NOMO-1 (cell line): ENCODE data around the gene ZDHHC13.
"Not testable (repeated sequence)": the region's sequence is repeated elsewhere in the genome, so short reads cannot be mapped to it uniquely, and the experiment has no call there.

Experiments
- DNase-seq, 2 experiments: peaks; one replicate each; lab custom pipeline; 2025; ENCODE audit not compliant: unreplicated experiment in 2 of 2; lab: John Stamatoyannopoulos, UW

ZDHHC13 gene

DNA sequence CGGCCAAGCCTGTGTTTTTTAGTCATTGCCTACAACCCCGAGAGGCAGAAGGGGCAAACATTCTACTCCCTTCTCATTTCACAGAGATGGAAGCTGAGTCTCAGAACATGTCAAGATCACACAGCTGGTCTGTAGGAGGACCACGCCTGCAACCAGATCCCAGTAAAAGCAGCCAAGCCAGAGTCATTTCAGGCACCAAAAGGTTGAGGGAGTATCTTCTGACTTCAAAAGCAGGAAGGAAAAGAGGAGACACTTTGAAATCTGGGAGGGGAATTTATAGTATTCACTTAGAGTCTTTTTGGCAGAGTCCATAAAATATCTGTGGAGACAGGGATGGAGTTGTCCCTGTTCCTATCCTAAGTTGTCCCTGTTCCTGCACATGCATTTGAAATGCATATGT, 17.9 kb upstream of the ZDHHC13 start:
- no peak for DNase-seq

DNA sequence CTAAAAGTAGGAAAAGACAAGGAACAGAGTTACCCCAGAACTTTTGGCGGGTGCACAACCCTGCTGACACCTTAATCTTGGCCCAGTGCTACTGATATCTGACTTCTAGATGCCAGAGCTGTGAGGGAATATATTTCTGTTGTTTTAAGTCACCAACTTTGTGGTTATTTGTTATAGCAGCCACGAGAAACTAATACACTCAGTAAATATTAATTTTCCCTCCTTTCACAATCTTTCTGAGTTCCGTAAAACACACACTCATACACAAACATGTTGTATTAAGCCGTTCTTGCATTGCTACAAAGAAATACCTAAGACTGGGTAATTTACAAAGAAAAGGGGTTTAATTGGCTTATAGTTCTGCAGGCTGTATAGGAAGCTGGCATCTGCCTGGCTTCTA, 16.1 kb upstream of the ZDHHC13 start:
- DNase-seq, result no peak

DNA sequence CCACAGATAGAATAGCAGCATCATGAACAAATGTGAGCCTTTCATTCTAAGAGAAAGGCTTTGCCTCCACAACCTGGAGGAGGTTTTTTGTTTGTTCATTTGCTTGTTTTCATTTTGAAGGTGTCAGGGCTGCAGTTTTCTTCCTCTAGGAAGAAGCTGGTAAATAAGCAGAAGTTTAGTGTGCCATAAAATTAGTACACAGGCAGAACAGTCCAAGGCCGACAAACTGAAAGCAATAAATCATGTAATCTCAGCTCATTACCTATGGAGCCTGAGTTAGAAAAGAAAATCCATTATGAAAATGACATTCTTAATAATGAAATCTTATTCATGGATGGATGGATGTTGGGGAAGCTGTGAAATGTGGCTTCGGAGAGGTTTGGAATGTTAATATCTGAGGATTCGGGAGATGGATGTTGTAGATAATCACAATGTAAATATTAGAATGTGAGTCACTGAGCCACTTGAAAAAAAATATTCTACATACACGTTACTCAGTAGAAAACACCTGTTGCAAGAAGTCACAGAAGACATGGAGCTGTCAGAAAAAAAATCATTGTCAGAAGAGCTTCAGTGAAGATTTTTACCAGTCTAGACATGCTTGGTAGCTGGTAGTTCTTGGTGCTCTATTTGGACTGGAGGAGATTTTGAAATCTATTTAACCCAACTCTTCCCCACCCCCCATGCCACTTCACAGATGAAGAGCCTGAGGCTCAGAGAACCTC, 15.0 kb upstream of the ZDHHC13 start:
- no peak for DNase-seq

DNA sequence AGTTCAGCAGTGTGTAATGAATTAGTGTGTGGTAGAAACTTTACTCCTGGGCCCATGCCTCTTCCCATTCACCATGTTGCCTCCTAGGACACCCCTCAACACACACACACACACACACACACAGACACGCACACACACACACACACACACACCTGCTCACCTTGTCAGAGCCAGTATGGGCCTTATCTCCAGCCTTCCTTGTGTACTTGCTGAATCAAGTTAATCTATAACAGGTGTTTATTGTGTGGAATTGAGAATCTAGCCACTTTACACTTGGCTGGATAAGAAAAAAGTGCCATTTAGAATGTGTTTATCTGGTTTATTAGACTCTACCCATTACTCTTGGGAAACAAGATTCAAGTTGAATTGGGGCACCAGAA, 14.5 kb upstream of the ZDHHC13 start:
- no peak for DNase-seq

DNA sequence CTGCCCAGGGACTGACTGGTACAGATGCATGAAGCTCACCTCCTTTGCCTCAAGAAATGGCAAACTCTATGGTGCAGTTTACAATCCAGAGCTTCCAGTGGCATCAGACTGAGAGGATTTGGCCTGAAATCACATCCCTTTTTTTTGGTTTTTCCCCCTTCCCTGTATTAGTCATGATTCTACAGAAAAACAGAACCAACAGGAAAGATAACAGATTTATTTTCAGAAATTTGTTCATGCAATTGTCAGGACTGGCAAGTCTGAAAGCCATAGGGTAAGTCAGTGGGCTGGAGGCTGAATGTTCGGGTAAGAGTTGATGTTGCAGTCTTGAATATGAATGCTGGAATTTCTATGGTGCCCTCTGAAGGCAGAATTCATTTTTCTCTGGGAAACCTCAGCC, 12.0 kb upstream of the ZDHHC13 start:
- no peak for DNase-seq

DNA sequence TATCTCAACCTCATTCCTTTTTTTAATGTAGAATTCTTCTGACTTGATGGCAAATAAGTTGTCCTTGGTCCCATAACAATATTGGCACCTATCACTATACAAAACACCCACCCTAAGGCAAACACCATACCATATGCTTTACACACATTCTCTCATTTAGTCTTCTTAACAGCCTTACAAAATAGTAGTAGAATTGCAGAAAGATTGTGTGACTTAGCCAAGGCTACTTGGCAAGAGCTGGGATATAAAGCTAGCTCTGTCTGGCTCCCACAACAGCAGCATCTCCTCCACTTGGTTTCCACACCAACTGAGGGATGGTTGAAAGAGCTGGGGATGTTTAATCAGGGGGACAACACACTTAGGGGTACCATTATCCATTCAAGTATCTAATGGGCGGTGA, 9.8 kb upstream of the ZDHHC13 start:
- DNase-seq, result no peak

DNA sequence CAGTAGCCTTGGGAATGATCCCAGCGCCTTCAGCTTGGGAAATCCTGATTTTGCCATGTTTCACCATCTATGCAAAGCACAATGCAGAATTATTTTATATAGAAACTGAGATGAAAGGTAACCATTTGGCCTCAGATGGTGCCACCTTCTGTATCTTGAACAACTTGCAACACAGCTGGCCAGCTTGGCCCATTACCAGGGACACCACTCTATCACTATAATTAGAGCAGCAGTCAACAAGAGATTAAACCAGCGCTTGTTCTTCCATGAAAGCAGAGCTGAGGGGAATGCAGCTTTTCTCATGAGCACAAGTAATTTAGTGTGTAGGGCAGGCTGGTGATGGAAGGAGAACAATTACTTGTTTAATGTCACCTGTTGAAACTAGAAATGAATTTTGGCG, 6.7 kb upstream of the ZDHHC13 start:
- DNase-seq, result no peak

DNA sequence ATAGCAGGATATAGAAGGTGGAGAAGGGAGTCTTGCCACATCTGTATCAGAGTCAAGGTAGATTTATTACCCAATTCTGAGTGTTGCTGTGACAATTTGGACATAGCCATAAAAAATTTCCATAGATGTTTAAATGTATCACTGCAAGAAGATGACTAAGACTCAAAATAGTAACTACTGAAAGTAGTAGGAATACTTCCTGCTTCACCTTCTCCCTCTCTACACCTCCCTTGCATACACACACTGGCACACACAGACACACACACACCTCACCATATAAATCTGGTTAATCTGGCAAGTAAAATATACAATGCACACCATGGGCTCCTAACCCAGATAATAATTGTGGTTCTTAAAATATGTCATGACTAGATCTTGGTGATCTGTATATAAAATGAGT, 5.2 kb upstream of the ZDHHC13 start:
- no peak for DNase-seq

DNA sequence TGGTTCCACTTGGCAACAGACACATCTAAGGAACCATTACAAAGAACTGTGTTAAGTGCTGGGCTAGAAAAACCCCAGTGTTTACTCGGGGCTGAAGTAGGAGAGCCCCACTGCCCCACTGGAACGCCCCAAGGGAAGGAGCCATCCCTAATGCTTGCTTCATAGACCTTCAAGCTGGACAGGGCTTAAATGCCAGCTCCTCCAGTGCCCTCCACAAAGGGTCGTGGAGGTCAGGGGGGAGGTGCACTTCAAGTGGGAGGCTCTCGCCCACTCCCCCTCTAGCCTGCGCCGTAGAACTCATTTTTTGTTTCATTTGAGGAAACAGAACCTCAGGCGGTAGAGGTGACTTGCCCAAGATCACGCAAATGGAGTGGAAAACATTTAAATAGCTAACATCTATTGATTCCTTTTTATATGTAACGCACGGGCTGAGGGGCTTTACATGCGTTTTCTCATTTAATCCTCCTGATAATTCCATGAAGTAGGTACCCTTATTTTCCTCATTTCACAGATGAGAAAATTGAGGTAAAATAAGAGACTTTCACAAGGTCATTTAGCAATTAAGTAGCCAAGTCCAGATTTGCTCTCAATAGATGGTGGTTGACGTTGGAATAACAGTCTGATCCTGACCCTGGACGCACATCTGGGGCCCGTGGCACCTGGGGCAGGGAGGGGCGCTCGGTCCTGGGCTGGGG, 545 bp upstream of the ZDHHC13 start:
- DNase-seq, result peak in 1 of 2 experiments; percentile 37

DNA sequence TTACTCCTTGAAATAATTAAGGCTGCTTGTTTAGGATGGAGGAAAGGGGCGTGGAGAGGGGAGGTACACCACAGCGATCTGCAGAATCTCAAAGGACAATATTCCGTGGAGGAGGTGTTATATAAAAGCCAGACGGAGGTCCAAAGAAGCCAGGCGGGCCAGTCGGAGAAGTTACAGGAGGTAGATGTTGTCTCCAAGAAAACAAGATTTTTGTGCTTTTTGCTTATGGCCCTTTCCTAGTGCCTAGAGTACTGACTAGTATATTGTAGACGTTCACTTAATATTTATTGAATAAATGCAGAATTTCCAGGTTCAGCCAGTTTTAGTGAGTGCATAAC, 761 bp downstream of the ZDHHC13 start:
- no peak for DNase-seq

DNA sequence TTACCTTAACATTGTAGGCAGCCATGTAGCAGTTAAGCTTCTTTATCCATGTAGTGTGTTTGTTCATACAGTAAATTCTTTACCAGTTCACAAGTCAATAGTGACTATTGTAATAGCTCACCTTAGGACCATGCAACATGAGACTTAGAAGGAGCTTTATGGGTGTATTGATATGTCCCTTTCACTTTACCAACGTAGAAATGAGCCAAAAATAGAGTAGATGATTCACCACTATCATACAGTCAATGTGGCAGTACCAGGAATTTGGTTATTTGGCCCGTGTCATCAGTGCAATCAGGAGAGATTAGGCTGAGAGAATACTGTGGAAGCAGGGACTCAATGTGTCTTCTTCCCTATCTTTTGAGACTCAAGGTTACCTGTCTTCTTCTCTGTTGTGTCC, 4.7 kb downstream of the ZDHHC13 start:
- DNase-seq, result no peak

DNA sequence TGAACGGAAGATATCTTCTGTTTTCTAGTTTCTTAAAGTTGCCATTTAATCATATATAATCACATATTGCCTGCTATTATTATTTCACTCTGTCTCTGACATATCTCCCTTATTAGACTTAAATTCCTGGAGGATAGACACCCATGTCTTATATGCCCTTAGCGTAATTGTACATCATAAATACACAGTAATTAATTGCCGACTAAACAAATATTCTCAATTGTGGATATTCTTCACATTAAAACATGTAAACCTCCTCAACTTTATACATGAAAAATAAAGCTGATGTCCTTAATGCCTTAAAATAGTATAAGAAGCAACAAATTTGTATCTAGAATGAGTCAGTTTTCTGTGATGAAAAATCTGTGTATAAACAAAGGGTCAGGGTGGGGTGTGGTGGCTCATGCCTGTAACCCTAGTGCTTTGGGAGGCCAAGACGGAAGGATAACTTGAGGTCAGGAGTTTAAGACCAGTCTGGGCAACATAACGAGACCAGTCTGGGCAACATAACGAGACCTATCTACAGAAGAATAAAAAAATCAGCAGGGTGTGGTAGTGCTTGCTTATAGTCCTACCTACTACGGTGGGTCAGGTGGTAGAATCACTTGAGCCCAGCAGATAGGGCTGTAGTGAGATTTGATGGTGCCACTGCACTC, 6.1 kb downstream of the ZDHHC13 start:
- DNase-seq, result no peak

DNA sequence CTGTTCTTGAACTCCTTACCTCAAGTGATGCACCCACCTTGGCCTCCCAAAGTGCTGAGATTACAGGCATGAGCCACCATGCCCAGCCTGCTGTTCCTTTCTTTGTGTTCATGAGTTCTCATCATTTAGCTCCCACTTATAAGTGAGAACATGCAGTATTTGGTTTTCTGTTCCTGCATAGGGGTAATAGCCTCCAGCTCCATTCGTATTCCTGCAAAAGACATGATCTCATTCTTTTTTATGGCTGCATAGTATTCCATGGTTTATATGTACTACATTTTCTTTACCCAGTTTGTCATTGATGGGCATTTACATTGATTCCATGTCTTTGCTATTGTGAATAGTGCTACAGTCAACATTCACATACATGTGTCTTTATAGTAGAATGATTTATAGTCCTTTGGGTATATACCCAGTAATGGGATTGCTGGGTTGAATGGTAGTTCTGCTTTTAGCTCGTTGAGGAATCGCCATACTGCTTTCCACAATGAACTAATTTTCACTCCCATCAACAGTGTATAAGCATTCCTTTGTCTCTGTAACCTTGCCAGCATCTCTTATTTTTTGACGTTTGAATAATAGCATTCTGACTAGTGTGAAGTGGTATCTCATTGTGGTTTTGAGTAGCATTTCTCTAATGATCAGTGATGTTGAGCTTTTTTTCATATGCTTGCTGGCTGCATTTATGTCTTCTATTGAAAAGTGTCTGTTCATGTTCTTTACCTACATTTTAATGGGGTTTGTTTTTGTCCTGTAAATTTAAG, 9.8 kb downstream of the ZDHHC13 start:
- not testable (repeated sequence) for DNase-seq

DNA sequence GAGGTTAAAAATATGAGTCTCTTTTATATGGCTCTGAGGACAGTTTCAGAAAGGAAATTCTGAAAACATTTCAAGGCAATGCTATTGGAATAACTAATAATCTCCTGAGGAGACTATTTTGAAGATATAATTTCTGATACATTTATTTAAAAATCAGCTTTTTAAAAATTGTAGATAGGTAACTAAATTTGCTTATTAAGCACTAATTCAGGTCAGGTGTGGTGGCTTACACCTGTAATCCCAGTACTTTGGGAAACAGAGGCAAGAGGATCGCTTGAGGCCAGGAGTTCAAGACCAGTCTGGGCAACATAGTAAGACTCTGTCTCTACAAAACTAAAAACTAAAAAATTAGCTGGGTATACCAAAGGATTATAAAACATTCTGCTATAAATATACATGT, 17.0 kb downstream of the ZDHHC13 start:
- DNase-seq, result no peak

DNA sequence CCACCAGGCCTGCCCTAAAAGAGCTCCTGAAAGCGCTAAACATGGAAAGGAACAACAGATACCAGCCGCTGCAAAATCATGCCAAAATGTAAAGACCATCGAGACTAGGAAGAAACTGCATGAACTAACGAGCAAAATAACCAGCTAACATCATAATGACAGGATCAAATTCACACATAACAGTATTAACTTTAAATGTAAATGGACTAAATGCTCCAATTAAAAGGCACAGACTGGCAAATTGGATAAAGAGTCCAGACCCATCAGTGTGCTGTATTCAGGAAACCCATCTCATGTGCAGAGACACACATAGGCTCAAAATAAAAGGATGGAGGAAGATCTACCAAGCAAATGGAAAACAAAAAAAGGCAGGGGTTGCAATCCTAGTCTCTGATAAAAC, 19.9 kb downstream of the ZDHHC13 start:
- DNase-seq, result not testable (repeated sequence)

DNA sequence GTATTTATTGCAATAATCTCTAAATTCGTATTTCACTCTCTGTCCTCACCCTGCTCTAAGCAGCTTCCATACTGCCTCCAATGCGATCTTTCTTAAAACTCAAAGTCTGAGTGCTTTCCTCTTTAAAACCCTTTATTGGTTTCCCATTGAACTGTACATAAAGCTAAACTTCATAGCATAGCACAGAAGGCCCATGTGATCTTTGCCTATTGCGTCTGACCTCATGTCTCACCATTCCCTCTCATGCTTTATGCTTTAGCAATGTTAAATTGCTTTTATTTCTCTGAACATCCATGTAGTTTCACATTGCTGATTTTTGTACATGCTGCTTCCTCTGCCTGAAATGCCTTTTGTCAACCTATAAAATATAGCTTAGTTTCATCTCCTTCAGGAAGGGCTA, 28.4 kb downstream of the ZDHHC13 start:
- DNase-seq, result no peak

DNA sequence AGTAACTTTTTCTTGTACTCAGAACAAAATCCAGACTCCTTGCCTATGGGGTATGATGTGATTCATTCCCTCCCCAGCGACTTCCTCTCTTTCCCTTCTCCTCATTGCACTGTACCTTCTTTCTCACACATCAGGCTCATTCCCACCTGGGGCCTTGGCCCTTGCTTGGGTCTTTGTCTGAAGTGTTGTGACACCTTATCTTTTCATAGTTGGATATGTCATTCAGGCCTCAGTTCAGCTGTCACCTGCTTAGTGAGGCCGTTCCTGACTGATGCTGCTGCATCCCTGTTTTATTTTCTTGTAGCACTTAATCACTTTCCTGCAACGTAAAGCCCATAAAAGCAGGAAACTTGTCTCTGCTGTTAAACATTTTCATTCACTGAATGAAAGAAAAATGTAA, 39.9 kb downstream of the ZDHHC13 start:
- DNase-seq, result no peak

DNA sequence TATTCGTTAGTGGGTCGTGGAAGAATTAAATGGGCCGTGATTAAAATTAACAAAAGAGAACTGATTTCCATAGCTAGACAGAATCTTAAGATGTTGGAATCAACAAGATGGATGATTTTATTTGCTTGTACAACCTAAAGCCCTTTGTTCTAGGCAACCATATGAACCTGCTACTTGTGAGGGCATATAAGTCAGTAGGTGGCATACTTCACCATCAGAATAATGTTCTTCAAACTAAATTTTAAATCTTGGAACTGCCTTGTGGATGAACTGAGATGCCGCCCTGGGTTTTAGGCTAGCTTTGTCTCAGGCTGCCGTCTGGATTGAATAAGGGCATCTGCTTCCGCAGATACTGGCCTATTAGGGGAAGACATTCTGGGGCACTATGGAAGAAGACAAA, 43.9 kb downstream of the ZDHHC13 start:
- no peak for DNase-seq

DNA sequence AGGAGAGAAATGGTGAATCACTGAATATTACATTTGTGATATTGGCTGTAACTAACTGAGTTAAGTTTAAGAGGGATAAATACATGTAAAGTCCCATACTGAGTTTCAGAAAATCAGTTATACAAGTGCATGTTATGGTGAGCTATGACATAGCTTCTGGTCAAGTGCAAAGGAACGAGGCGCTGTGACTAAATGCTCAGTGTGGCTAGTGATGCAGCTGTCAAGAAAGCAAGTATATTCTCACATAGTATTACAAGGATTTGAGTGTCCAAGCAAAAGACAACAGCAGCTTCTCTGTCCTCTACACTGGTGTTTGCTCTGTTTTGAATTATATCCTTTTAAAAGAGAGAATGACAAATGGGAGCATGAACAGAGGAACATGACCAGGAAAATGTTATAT, 44.7 kb downstream of the ZDHHC13 start:
- DNase-seq, result no peak

DNA sequence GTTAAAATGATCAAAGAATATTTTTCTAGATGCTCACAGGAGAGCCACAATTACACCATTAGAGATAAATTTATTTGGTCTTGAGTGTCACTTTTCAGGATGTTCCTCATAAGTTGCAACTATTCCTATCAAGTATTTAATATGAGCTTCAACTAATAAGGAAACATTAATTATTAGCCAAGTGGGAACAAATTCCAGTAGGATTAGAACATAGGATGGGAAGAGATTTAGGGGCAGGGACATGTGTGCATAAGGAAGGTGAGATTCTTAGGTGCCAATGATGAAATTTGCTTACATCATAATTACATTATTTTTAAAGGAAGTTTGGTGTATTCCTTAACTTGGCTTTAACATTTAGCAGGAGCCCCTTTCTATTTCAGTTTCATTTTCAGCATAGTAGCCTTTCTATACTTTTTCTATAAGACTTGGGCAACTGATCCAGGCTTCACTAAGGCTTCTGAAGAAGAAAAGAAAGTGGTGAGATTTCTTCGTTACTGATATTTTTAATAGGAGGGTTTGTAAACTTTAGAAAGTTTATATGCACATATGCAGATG, 46.1 kb downstream of the ZDHHC13 start:
- DNase-seq, result no peak

DNA sequence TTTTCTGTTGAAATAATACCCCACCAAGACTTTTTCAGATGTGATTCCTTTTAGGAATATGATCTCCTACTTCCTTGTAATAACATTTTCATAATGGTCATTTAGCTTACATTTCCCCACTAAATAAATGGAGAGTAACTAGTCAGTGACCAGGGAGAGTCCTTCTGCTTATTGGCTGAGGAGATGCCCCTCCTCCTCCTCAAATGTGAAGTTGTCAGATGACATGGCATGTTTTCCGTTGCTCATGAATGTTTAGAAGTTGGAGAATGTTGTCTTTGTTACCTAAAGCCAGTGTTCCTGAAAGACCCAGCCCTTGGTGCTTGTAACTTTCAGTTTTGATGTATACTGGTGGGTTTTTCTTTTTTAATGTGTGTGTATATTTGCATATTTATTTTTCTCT, 46.6 kb downstream of the ZDHHC13 start:
- no peak for DNase-seq
